ENCODE measurements around the gene ZNF479.
"Not testable (repeated sequence)": the region's sequence is repeated elsewhere in the genome, so short reads cannot be mapped to it uniquely, and the experiment has no call there.

ZNF479 gene

GRCh38 chr7:57132336-57132735 lies at the start of gene ZNF479:
TSS of gene ZNF479 (minus strand) at chr7:57132436. CDS start at chr7:57132324, 112 bp downstream.
- DNase-seq, result not testable (repeated sequence)

- no peak for DNase-seq
Measured at GRCh38 chr7:57182031-57182430, 49.8 kb upstream of the ZNF479 start.

- DNase-seq, result no peak
Measured at GRCh38 chr7:57181281-57181680, 49.0 kb upstream of the ZNF479 start.

- DNase-seq, result no peak
Measured at GRCh38 chr7:57179776-57180415, 47.7 kb upstream of the ZNF479 start.

GRCh38 chr7:57178768-57179139 lies 46.5 kb upstream of the ZNF479 start:
- no peak for DNase-seq

GRCh38 chr7:57177856-57178767 lies 45.9 kb upstream of the ZNF479 start:
- no peak for DNase-seq

- no peak for DNase-seq
Measured at GRCh38 chr7:57176928-57177635, 44.8 kb upstream of the ZNF479 start.

GRCh38 chr7:57165285-57165899 lies 33.2 kb upstream of the ZNF479 start:
- no peak for DNase-seq

- DNase-seq, result not testable (repeated sequence)
Measured at GRCh38 chr7:57120123-57120784, 12.0 kb downstream of the ZNF479 start.
